AG04450 (cell line): Measurements from ENCODE around the gene KIAA0825. TPM values are rescaled to one million over a fixed set of nuclear protein-coding genes. Genes with fewer than 3 reads are reported as not detected.

Experiments
- CTCF ChIA-PET: fragments of 300-600, 350-600 bp; formaldehyde crosslinking; extraction: SDS; loops from one replicate; lab custom pipeline; 2022; ENCODE audit warnings: antibody characterized with exemption, inconsistent platforms; lab: Charles Lee
- POLR2A ChIA-PET: fragments of 350-600 bp; formaldehyde crosslinking; extraction: SDS; loops from one replicate; lab custom pipeline; 2021; ENCODE audit warnings: antibody characterized with exemption, inconsistent platforms; lab: Yijun Ruan, JAX
- DNase-seq: peaks from one replicate; pipeline ENCODE4 v3.0.0-alpha.2; 2011; ENCODE audit warnings: low read depth, low spot score
- H3K27ac ChIP-seq: one replicate; pipeline ENCODE4 v1.5.1; 2012; ENCODE audit warnings: low read depth, low read length, control low read depth
- H3K27me3 ChIP-seq: one replicate; pipeline ENCODE4 v1.6.0; 2012; ENCODE audit warnings: low read length; ENCODE audit not compliant: control insufficient read depth, insufficient read depth
- H3K4me3 ChIP-seq: 2 replicates; pipeline ENCODE4 v1.5.1; 2011; ENCODE audit warnings: mild to moderate bottlenecking, low read depth, low read length, control low read depth
- H3K9me3 ChIP-seq: 2 replicates; pipeline ENCODE4 v1.5.1; 2012; ENCODE audit warnings: low read length; ENCODE audit not compliant: control insufficient read depth, insufficient read depth
- polyA plus RNA-seq: library from polyadenylated mRNA; depleted of rRNA; stranded (reverse); fragments of >200 nt; gene quantifications from 2 replicates; pipeline ENCODE4 v1.2.3, GENCODE V29; 2011
- TF ChIP-seq, protein P1 (sequence below): IDR thresholded peaks from 2 replicates; pipeline ENCODE4 v1.5.1; 2011; ENCODE audit warnings: low read depth, low read length, control low read depth, inconsistent platforms

KIAA0825 gene
- polyA plus RNA-seq, 1 experiment, result 2.1 TPM

DNA sequence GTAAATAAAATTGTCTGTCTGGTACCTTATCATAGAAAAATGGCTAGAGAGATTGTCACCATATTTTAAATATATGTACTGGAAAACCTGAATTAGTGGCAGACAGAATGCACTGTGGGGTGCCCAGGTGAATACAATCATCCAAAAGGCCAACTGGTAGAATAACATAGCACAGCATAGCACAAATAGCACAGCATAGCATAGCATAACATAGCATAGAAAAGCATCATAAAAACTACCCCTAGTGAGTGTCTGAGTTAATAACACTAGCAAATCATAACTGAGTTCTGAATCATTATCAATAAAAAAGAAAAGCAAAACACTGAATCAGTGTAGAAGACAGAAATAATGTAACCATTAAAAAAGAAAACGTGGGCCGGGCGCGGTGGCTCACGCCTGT, 102.3 kb downstream of the KIAA0825 start:
- DNase-seq, result no peak
- ChIA-PET CTCF (interaction anchor here (2.6 kb wide), 1 partner anchor 8 kb away, joined by 15 read pairs; no protein-coding TSS in a partner anchor), POLR2A (no interaction called here)

DNA sequence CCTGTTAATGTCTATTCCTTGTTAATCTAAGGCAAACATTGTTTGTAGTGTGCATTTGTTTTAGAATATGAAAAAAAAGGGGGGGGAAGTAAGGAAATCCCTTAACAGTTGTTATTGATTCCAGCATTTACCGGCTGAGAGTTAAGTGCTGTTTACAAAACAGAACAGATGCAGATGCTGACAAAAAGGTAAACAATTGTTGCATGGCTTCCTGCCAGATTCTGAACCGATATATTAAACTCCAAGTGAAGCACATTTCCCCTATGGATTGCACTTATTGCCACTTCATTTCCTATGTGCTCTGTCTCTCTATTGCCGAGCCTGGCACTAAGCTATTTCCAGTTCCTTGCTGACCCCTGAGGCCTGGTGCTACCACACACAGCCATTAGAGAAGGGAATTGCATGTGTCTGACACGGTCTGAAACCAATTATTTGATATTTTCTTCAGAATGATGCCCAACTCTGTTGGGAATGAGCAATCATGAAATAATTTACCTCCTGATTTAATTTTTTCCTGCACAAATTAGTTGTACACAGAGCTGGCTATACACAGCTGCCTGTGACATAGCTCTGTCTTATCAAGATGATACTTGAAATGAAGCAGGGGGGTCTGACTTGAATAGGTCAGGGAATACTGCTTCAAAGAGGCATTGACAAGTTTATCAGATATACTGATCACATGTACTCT, 109.8 kb downstream of the KIAA0825 start:
- H3K27ac ChIP-seq, result no peak overlapping the region
- H3K4me3 ChIP-seq, result no peak overlapping the region
- CTCF ChIA-PET, result interaction anchor here (0.7 kb wide), 1 partner anchor 66 kb away, joined by 3 read pairs; no protein-coding TSS in a partner anchor
- POLR2A ChIA-PET, result no interaction called here
- TF ChIP-seq, protein P1, sequence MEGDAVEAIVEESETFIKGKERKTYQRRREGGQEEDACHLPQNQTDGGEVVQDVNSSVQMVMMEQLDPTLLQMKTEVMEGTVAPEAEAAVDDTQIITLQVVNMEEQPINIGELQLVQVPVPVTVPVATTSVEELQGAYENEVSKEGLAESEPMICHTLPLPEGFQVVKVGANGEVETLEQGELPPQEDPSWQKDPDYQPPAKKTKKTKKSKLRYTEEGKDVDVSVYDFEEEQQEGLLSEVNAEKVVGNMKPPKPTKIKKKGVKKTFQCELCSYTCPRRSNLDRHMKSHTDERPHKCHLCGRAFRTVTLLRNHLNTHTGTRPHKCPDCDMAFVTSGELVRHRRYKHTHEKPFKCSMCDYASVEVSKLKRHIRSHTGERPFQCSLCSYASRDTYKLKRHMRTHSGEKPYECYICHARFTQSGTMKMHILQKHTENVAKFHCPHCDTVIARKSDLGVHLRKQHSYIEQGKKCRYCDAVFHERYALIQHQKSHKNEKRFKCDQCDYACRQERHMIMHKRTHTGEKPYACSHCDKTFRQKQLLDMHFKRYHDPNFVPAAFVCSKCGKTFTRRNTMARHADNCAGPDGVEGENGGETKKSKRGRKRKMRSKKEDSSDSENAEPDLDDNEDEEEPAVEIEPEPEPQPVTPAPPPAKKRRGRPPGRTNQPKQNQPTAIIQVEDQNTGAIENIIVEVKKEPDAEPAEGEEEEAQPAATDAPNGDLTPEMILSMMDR, result no peak
- DNase-seq, result no peak
- no peaks in the 10 kb centered on the region for H3K9me3 ChIP-seq
- H3K27me3 ChIP-seq, result no peaks in the 10 kb centered on the region

More for the DNA sequence above, 102.3 kb downstream of the KIAA0825 start:
- H3K9me3 ChIP-seq, result no peaks in the 10 kb centered on the region
- no peaks in the 10 kb centered on the region for H3K27me3 ChIP-seq
- no peak overlapping the region for H3K27ac ChIP-seq
- H3K4me3 ChIP-seq, result no peak overlapping the region
- TF ChIP-seq, protein P1, result no peak

DNA sequence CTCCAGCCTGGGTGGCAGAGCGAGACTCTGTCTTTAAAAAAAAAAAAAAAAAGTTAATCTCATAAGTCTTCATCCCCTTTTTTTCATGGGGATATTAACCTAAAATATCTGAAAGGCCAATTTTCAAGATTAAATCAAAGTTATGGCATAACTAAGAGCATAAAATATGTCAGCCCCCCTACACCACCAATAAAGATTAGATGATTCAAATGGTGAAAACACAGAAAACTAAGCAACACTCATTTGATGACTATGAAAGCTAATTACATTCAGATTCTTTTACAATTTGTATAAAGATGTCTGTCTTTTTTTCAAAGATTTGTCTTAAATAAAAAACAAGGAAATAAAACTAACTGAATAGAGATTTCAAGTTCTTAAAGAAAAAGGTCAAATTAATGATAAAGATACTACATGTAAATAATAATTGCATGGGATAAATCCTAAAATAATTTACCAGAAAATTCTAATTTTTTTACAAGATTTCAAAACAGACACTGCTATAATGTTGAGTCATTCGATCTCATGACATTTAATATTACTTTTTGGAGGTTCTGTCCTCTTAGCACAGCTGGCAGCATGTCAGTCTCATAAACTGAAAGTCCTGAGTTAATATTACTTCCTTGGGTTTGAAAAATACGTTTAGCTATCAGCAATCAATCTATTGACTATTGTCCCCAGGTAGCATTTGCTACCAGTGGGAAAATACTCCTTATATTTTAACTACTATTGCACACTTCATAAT, 112.9 kb downstream of the KIAA0825 start:
- Histone ChIP-seq H3K27ac (no peak overlapping the region), H3K9me3 (no peaks in the 10 kb centered on the region), H3K4me3 (no peak overlapping the region), H3K27me3 (no peaks in the 10 kb centered on the region)
- CTCF ChIA-PET, result interaction anchor here (1.5 kb wide), 1 partner anchor 19 kb away, joined by 15 read pairs; no protein-coding TSS in a partner anchor
- DNase-seq, result no peak
- TF ChIP-seq, protein P1, result no peak
- POLR2A ChIA-PET, result no interaction called here

DNA sequence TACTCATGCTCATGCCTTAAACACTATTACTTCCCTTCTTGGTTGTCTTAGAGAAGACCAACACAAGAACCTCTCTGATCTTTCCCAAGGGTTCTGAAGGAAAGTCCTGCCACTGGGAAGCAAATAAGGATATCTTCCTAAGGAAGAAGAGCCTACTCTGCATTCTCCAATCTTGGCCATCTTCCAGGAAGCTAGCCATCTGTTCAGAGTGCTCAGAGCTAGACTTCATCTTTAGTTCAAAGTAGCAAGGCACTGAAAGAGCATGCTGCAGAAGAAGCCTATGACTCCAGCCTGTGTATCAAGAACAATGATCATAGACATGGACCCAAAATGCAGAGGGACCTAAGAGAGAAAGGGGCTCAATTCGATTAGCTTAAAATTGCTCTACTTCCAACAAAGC, 114.7 kb downstream of the KIAA0825 start:
- H3K27me3 ChIP-seq, result no peaks in the 10 kb centered on the region
- DNase-seq, result no peak
- ChIA-PET CTCF (interaction anchor here (0.6 kb wide), 1 partner anchor 21 kb away, joined by 11 read pairs; no protein-coding TSS in a partner anchor), POLR2A (no interaction called here)
- H3K9me3 ChIP-seq, result no peaks in the 10 kb centered on the region
- no peak overlapping the region for H3K27ac ChIP-seq
- TF ChIP-seq, protein P1, result no peak
- H3K4me3 ChIP-seq, result no peak overlapping the region

DNA sequence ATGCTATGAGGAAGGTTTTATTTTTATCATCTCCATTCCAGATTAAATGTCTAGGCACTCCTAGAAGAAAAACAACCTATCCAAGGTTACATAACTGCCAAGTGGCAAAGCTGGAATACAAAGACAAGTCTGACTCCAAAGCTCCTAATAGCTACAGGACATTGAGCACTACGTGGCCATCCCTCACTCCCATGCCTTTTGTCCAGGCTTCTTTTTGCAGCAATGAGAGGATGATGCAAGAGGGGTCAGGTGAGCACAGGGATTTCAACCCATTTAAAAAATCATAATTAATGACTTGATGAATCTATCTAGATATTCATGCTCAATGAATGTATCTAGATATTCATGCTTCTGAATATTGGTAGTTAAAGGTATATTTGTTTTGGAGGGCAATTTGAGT, 117.0 kb downstream of the KIAA0825 start:
- H3K27me3 ChIP-seq, result no peaks in the 10 kb centered on the region
- no peak for DNase-seq
- H3K9me3 ChIP-seq, result no peaks in the 10 kb centered on the region
- TF ChIP-seq, protein P1, result no peak
- no peak overlapping the region for H3K4me3 ChIP-seq
- H3K27ac ChIP-seq, result no peak overlapping the region
- ChIA-PET CTCF (no interaction called here), POLR2A (no interaction called here)
